ENCODE data around the gene SLC5A8.

SLC5A8 gene

DNA sequence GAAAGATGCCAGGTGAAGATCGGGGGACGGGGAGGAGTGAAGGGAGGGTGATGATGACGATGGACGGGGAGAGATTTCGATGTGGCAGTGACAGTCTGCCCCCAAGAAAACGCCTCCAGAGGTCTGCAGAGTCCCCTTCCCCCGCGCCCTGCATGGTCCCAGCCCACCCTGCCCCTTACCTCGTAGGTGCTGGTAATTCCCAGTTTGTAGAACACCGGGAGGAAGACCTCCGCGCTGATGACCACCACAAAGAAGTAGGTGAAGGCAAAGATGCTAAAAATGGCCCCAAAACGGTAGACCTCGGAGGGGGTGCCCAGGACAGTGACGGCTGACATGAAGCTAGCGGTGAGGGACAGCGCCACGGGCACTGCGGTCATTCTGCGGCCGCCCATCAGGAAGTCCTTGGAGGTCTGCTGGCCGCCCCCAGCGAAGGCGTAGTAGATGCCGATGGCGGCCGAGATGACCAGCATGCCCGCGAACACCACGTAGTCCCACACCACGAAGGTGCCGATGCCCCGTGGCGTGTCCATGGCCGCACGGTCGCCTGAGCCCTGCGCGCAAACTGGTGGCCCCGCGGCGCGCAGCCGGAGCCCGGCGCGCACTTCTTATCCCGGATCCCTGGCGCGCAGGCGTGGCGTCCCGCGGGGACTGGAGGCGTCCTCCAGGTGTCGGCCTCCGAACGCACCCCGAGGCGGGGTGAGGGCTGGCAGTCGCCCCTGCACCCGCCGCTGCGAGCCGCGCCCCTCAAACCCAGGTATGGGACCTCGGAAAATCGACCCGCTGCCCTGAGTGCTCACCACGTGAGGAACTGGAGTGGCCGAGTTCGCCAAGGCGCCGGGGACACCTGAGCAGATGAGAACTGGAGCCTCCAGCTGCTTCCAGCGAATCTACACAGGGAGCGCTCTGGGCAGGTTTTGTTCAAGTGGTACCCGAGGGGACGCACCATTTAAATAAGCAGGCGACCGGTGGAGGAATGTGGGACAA lies at the start of gene SLC5A8:
TSS of gene SLC5A8 (minus strand) at position 920 of the 984 bp plus-strand sequence. CDS start at position 530, 390 bp downstream.
- no peak for DNase-seq (ENCODE audit: low read depth)

GRCh38 chr12:101257357-101257756 lies 47.3 kb upstream of the SLC5A8 start:
- DNase-seq (ENCODE audit: low read depth), result no peak

- no peak for DNase-seq (ENCODE audit: low read depth)
Measured at GRCh38 chr12:101256266-101256665, 46.2 kb upstream of the SLC5A8 start.

DNA sequence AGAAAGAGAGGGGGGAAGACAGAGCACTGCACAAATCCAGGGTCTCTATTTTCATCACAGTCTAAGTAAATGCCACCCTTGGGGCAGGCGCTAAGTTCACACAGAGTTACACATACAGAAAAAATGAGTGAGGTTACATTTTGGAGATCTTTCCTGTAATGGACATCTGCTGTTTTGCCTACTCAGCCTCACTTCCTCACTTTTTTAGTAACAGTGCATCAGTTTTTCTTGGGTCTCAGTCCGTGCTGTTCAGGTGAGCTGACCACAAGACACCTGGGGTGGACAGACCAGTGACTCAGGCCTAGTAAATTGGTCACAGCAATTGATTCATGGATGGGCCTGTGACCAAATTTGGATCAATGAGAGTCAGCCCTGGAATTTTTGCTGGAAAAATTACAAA lies 33.6 kb upstream of the SLC5A8 start:
- no peak for DNase-seq (ENCODE audit: low read depth)

DNA sequence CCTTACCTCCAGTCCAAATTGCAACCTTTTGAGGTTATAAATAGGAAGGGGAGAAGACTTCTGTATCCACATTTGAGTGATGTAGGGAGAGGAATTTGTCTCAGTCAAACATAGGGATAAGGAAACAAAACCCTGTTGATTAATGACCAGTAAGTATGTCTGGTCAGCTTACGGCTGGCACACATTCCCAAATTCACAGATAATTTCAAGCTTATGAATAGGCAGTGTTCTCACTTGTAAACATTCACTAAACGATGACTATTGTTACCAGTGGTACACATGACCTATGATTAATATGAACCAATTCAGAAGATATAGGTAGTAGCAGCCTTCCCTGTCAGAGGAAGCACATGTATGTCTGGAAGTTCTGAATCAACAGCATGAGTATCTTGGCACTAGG lies 33.0 kb upstream of the SLC5A8 start:
- no peak for DNase-seq (ENCODE audit: low read depth)

DNA sequence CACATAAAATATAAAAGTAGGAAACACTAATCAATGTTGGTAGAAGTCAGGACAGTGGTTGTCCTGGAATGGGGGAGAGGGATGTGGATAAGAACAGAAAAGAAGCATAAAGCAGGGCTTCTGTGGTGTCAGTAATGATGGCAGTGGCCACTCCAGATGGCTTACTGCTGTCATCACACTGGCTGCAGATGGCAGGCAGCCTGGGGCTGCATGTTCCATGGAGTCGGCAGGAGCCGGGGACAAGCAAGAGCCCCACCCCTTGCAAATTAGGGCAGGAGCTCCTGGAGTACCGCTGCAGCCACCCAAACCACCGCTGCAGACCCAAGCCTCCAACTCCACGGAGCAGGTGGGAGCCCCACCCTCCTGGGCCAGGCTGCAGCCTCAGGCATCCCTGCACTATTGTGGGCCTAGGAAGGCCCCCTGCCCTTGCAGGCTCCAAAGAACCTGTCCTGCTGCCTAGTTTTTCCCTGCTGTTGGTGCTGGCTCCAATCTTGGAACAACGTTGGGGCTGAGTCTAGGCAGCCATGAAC lies 28.8 kb upstream of the SLC5A8 start:
- no peak for DNase-seq (ENCODE audit: low read depth)

DNA sequence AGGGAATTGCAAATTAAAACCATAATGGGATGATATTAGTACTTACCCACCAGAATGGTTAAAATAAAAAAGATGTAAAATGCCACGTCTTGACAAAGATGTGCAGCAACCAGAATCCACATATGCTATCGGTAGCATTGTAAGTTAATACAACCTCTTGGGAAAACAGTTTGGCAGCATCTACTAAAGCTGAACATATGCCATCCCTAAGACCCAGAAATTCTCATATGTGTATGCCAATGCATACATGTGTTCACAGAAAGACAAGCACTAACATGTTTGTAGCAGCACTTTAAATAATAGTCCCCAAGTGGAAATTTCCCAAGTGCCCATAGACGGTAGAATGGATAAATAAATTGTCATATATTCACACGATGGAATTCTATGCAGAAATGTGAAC lies 28.3 kb upstream of the SLC5A8 start:
- DNase-seq (ENCODE audit: low read depth), result no peak

- no peak for DNase-seq (ENCODE audit: low read depth)
Measured at GRCh38 chr12:101235686-101236085, 25.6 kb upstream of the SLC5A8 start.

- DNase-seq (ENCODE audit: low read depth), result no peak
Measured at GRCh38 chr12:101231636-101232035, 21.6 kb upstream of the SLC5A8 start.

GRCh38 chr12:101230547-101230946 lies 20.5 kb upstream of the SLC5A8 start:
- DNase-seq (ENCODE audit: low read depth), result no peak

GRCh38 chr12:101229841-101230241 lies 19.8 kb upstream of the SLC5A8 start:
- no peak for DNase-seq (ENCODE audit: low read depth)

DNA sequence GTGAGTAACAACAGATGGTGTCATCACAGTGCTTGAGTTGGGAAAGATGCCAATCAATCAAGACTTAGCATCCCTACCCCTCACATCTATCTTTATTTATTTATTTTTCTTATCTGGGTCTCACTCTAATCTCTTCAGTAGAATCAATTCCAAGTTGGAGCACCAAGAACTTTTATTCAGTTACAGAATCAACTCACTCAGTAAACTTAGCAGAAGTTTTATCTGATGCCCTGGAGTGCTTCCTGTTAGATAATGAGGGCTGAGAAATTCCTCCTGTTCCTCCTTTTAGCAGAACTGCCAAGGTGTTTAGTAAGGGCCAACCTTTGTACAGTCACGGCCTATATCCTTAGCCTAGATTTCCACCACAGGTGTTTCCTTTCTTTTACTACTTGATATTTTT lies 11.3 kb upstream of the SLC5A8 start:
- DNase-seq (ENCODE audit: low read depth), result no peak

DNA sequence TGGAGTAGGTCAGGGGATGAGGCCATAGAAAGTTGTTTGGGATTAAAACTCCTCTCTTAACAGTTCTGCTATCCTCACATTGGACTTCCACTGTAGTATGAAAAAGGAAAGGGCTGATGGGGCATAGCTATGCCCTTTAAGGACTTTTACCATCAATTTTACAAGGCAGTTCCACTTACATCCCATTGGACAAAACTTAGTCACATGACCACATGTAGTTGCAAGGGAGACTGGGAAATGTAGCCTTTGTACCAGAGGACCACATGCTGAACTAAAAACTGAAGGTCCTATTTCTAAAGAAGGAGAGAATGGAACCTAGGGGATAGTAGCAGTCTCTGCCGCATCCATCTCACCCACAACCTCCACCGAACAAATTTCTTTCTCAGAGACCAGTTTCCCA lies 6.8 kb upstream of the SLC5A8 start:
- no peak for DNase-seq (ENCODE audit: low read depth)

- DNase-seq (ENCODE audit: low read depth), result no peak
Measured at GRCh38 chr12:101207086-101207780, 2.8 kb downstream of the SLC5A8 start.

DNA sequence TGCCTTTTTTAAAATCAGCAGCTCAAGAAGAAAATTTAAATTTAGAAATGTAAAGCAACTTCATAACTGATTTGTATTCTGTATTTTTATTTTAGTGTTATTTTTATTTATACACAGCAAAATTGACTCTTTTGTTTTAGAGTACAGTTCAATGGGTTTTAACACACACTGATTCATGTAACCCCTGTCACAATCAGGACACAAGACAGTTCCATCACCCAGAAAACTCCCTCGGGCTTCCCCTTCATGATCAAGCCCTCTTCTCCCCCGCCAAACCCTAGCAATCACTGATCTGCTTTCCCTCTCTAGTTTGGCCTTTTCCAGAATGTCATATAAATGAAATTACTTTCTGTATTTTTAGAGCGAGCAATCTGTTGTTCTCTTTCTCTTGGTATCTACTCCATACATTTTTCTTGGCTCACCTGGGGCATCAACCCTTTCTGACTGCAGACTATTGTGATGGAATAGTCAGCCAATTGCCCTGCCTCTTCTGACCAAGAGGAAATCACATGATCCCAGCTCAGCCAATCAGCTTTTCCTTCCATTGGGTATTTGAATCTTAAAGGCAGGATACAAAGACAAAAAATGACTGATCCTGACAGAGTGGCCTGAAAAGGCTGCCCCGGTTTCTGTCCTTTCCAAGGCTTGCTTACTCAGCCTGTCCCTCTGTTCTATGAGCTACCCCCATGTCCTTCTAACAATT lies 5.3 kb downstream of the SLC5A8 start:
- no peak for DNase-seq (ENCODE audit: low read depth)

- DNase-seq (ENCODE audit: low read depth), result no peak
Measured at GRCh38 chr12:101200824-101201223, 9.2 kb downstream of the SLC5A8 start.

DNA sequence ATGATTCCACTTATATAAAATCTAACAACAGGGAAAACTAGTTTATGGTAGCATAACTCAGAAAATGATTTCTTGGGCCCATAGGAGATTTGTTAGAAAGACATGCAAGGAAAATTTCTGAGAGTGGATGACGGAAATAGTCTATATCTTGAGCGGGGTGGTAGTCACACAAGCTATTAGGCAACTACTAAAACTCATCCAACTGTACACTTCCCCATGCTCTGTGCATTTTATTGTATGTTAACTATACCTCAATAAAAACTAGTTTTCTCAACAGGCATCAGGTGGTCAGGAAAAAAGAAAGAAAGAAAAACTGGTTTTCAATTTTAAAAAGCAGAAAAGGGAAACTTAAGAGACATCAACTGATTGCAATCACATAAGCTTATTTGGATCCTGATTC lies 9.9 kb downstream of the SLC5A8 start:
- no peak for DNase-seq (ENCODE audit: low read depth)

- DNase-seq (ENCODE audit: low read depth), result no peak
Measured at GRCh38 chr12:101186291-101186690, 23.7 kb downstream of the SLC5A8 start.

GRCh38 chr12:101181776-101182175 lies 28.3 kb downstream of the SLC5A8 start:
- no peak for DNase-seq (ENCODE audit: low read depth)

DNA sequence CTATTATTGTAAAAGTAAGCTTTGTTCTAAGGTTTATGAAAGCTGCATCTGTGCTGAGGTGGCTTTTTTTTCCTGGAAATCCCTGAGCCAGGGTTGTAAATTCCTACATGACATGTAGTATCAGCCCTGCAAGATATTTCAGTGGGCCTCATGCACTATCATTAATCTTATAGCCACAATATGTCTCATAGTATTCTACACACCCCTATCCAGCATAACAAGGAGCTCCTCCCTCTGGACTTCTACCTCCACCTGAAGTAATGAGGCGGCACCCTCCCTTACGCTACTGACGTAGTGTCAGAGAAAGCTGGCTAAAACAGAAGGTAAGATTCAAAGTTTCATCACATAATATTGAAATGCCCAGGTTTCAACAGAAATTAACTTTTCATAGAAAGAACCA lies 35.5 kb downstream of the SLC5A8 start:
- DNase-seq (ENCODE audit: low read depth), result no peak

GRCh38 chr12:101173197-101173749 lies 36.8 kb downstream of the SLC5A8 start:
- DNase-seq (ENCODE audit: low read depth), result no peak

DNA sequence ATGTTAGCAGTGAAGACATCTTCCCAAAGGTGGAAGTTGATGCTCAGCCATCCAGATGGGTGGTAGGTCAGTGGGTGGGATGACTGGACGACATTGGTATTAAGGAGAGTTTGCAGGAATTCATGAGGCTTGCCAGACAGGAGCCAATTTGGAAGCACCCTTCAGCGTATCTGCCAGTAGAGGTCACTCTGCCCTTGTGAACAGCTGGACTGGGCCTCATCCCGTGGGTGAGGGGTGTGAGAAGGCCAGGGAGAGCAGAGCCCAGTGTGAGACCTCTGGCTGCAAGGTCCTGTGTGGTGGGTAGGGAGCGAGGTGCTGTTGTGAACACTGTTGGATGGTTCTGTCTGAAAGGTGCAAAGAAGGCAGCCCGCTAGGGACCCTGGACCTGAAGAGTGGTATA lies 37.7 kb downstream of the SLC5A8 start:
- DNase-seq (ENCODE audit: low read depth), result no peak

Measured in stimulated activated CD8-positive, alpha-beta memory T cell treated with anti-CD3 and anti-CD28 coated beads, Interleukin-7, amount 100 ng/mL, for 24 hours (primary cell).